Stimulated activated memory B cell treated with anti-CD40 and anti-IgM and Interleukin-4, amounts not matched to agents 10 μg/mL and 1 μg/mL and 100 μg/mL, for 72 hours (primary cell): Measurements from ENCODE around the gene FOSL1.

ENCODE experiments used
- ATAC-seq: fragments of 150-1000 bp; cut with Tn5 transposase; 2 replicates; pipeline ENCODE4 v1.10.0; 2021
- H3K27ac Mint-ChIP-seq: one replicate; pipeline ENCODE4 v1.8.0; 2022; ENCODE audit warnings: mild to moderate bottlenecking, mixed read lengths
- H3K27me3 Mint-ChIP-seq: one replicate; pipeline ENCODE4 v1.8.0; 2022; ENCODE audit warnings: mixed read lengths
- H3K36me3 Mint-ChIP-seq: one replicate; pipeline ENCODE4 v1.8.0; 2022; ENCODE audit warnings: mixed read lengths
- H3K4me1 Mint-ChIP-seq: one replicate; pipeline ENCODE4 v1.8.0; 2022; ENCODE audit warnings: mixed read lengths
- H3K4me3 Mint-ChIP-seq: one replicate; pipeline ENCODE4 v1.8.0; 2022; ENCODE audit warnings: mild to moderate bottlenecking, moderate library complexity, mixed read lengths
- H3K9me3 Mint-ChIP-seq: one replicate; pipeline ENCODE4 v1.8.0; 2022; ENCODE audit warnings: mixed read lengths

The FOSL1 gene

DNA sequence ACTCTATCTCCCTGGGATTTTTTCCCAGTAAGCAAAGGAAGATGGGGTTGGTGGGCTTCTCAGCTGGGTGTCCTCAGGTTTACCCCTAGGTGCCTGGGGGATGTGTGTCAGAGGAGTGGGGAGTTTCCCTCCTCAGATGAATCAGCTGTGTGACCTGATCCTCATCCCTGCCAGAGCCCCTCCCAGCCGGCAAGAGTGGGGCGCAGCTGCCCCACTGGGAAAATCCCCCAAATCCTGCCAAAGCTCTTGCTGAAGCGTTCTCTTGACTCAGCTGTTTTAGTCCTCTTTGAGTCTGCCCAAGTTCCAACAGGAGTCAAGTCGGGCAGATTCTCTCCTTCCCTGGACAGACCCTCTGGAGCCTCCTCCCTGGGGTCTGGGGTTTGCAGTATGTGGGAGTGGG lies 12.7 kb upstream of the FOSL1 start:
- no peak for ATAC-seq
- Mint-ChIP-seq H3K4me1 (peaks cover 53% of the 10 kb centered on the region), H3K27ac (no peak overlapping the region), H3K36me3 (no peaks in the 10 kb centered on the region), H3K4me3 (no peak overlapping the region), H3K9me3 (no peaks in the 10 kb centered on the region), H3K27me3 (peaks cover 35% of the 10 kb centered on the region)

DNA sequence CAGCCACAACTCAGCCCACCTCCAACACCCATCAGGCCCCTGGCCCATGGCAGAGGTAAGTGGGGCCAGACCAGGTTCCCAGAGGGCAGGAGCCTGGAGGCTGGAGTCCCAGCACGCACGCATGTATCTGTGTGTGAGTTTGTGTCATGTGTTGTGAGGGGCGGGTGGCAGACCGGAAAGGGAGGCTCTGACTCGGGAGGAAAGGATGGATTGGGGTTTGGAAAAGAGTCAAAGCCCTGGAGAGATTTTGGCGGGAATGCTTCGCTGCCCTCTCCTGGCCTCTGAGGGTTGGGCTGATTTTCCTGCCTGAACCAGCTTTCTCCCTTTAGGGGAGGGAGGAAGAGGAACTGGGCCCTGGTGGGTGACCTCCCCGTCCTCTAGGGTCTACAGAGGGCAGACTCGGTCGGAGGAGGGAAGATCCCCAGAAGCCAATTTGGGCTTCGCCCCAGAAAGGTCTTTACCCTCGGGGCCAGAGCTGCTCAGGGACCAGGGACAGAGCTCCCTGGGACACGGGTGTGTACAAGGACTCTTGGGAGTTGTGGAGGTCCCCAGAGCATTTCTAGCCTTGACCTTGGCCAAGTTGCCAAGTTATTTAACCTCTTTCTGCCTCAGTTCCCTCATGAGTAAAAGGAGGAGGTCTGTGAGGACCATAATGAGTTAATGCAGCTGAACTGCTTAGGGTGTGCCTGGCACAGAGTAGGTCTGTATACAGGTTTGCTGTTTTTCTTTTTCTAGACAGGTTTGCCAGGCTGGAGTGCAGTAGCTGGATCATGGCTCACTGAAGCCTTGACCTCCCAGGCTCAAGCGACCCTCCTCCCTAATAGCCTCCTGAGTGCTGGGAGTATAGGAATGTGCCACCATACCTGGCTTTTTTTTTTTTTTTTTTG lies 11.7 kb upstream of the FOSL1 start:
- peak; percentile 65 for ATAC-seq
- Mint-ChIP-seq H3K4me3 (no peak overlapping the region), H3K36me3 (no peaks in the 10 kb centered on the region), H3K27ac (no peak overlapping the region), H3K9me3 (no peaks in the 10 kb centered on the region), H3K27me3 (peaks cover 45% of the 10 kb centered on the region), H3K4me1 (peaks cover 47% of the 10 kb centered on the region)

- Mint-ChIP-seq H3K4me1 (peaks cover 17% of the 10 kb centered on the region), H3K27ac (no peak overlapping the region), H3K27me3 (peaks cover 65% of the 10 kb centered on the region), H3K4me3 (no peak overlapping the region), H3K36me3 (no peaks in the 10 kb centered on the region), H3K9me3 (no peaks in the 10 kb centered on the region)
- no peak for ATAC-seq
These were observed 7.7 kb upstream of the FOSL1 start for GRCh38 chr11:65907878-65908277.

DNA sequence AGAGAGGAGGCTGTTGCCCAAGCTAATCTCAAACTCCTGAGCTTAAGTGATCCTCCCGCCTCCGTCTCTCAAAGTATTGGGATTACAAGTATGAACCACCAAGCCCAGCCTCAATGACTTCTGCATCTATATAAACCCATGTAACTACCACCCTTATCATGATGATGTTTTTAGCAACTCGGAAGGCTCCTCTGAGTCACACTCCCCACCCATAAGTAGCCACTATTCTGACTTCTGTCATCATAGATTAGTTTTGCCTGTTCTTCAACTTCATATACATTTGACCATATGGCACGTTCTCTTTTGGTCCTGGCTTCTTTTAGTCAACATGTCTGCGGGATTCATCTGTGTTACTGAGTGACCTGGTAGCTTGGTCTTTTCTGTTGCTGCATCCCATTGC lies 6.4 kb upstream of the FOSL1 start:
- H3K4me1 Mint-ChIP-seq: peaks cover 4% of the 10 kb centered on the region
- H3K9me3 Mint-ChIP-seq: no peaks in the 10 kb centered on the region
- H3K4me3 Mint-ChIP-seq: no peak overlapping the region
- ATAC-seq: no peak
- no peaks in the 10 kb centered on the region for H3K36me3 Mint-ChIP-seq
- peaks cover 73% of the 10 kb centered on the region for H3K27me3 Mint-ChIP-seq
- H3K27ac Mint-ChIP-seq: no peak overlapping the region

DNA sequence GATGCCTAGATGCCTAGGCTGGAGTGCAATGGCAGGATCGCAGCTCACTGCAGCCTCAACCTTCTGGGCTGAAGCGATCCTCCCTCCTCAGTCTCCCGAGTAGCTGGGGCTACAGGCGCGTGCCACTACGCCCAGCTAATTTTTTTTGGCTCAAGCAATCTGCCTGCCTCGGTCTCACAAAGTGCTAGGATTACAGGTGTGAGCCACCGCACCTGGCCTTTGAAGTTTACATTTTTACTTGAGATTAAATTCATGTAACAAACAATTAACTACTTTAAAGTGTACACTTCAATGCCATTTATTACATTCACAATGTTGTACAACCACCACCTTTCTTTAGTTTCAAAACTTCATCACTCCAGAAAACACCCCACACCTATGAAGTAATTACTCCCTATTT lies 3.5 kb upstream of the FOSL1 start:
- Mint-ChIP-seq H3K27ac (no peak overlapping the region), H3K4me1 (peaks cover 4% of the 10 kb centered on the region), H3K9me3 (no peaks in the 10 kb centered on the region), H3K4me3 (no peak overlapping the region), H3K27me3 (peaks cover 48% of the 10 kb centered on the region), H3K36me3 (no peaks in the 10 kb centered on the region)
- ATAC-seq: no peak

DNA sequence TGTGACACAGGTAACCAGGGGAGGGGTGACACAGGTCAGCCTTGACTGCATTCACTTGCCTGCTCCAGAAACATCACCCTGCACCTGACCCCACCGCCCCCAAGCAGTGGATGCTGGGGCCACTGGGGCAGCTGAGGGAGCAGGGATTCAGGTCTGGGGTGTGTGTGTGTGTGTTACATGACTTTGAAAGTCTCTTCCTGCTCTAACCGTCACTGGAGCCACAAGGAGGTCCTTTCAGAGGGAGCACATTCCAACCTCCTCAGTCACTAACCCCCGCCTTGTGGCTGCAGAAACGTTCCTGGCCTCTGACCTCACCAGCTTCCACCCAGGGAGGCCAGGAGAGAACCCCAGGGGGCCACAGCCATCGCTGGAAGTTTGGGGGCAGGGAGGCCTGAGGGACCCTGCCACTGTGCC lies 2.9 kb upstream of the FOSL1 start:
- Mint-ChIP-seq H3K4me1 (peaks cover 4% of the 10 kb centered on the region), H3K4me3 (no peak overlapping the region), H3K36me3 (no peaks in the 10 kb centered on the region), H3K27me3 (peaks cover 47% of the 10 kb centered on the region), H3K9me3 (no peaks in the 10 kb centered on the region), H3K27ac (no peak overlapping the region)
- no peak for ATAC-seq

GRCh38 chr11:65900899-65901180 lies 652 bp upstream of the FOSL1 start:
- no peak for ATAC-seq
- Mint-ChIP-seq H3K4me3 (peak overlapping the region; percentile 46), H3K27ac (no peak overlapping the region), H3K9me3 (no peaks in the 10 kb centered on the region), H3K4me1 (peaks cover 14% of the 10 kb centered on the region), H3K36me3 (no peaks in the 10 kb centered on the region), H3K27me3 (peaks cover 30% of the 10 kb centered on the region)

GRCh38 chr11:65899356-65900124 lies 648 bp downstream of the FOSL1 start:
- H3K9me3 Mint-ChIP-seq: no peaks in the 10 kb centered on the region
- H3K27me3 Mint-ChIP-seq: peaks cover 30% of the 10 kb centered on the region
- H3K4me1 Mint-ChIP-seq: peaks cover 23% of the 10 kb centered on the region
- H3K4me3 Mint-ChIP-seq: peak overlapping the region; percentile 71
- peak overlapping the region; percentile 60 for H3K27ac Mint-ChIP-seq
- ATAC-seq: no peak
- H3K36me3 Mint-ChIP-seq: no peaks in the 10 kb centered on the region

DNA sequence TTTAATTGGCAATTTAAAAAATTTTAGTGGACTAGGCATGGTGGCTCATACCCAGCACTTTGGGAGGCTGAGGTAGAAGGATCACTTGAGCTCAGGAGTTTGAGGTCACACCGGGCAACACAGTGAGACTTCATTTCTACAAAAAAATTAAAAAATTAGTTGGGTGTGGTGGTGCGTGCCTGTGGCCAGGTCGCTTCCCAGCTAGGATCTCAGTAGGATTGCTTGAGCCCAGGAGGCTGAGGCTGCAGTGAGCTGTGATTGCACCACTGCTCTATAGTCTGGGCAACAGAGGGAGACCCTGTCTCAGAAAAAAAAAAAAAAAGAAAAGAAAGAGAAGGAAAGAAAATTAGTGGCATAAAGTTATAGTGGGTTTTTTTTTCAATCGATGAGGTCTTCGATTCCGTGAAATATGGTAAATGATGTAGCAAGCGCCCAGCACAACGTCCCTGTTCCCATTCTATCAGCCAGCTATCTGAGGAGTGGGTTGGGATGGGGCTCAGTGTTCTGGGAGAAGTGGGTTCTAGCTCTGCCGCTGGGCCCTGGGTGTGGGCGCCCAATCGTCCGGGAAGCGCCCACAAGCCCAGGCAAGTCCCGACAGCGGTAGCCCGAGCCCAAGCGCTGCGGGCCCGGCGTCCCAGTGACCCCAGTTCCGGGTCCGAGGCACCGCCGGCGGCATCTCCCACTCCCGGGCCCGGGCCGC lies 1.4 kb downstream of the FOSL1 start:
- Mint-ChIP-seq H3K36me3 (no peaks in the 10 kb centered on the region), H3K4me1 (peaks cover 30% of the 10 kb centered on the region), H3K27me3 (peaks cover 24% of the 10 kb centered on the region), H3K4me3 (peak overlapping the region; percentile 79), H3K9me3 (no peaks in the 10 kb centered on the region), H3K27ac (peak overlapping the region; percentile 60)
- ATAC-seq: no peak

- Mint-ChIP-seq H3K27ac (no peak overlapping the region), H3K27me3 (peaks cover 6% of the 10 kb centered on the region), H3K4me1 (peaks cover 47% of the 10 kb centered on the region), H3K36me3 (no peaks in the 10 kb centered on the region), H3K9me3 (no peaks in the 10 kb centered on the region), H3K4me3 (no peak overlapping the region)
- no peak for ATAC-seq
These were observed 3.1 kb downstream of the FOSL1 start for GRCh38 chr11:65897020-65897471.

GRCh38 chr11:65896034-65896999 lies 3.9 kb downstream of the FOSL1 start:
- no peaks in the 10 kb centered on the region for H3K36me3 Mint-ChIP-seq

DNA sequence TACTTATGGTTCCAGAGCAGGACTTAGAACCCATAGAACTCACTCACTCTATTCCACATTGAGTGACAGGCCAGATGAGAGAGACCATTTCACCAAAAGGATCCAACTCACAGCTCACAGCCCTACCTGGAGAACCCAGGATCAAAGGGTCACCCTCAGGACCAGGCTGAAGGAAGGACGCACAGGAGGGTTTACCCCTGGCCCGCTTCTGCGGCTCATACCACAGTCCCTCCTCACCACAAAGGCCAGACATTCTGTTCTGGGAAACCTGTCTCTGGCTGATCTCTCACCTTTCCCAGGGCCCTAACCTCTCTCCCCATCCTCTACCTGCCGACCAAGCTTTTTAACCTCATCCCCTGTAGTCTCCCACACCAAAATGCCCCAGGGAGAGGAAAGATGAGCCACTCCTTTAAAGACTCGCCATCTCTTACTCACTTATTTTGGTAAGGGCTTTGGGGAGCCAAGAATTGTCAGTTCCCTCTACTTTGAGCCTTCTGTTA lies 4.7 kb downstream of the FOSL1 start:
- no peaks in the 10 kb centered on the region for H3K36me3 Mint-ChIP-seq
- H3K27me3 Mint-ChIP-seq: no peaks in the 10 kb centered on the region
- H3K4me1 Mint-ChIP-seq: peaks cover 52% of the 10 kb centered on the region
- peak overlapping the region; percentile 92 for H3K27ac Mint-ChIP-seq
- no peak overlapping the region for H3K4me3 Mint-ChIP-seq
- H3K9me3 Mint-ChIP-seq: no peaks in the 10 kb centered on the region
- ATAC-seq: no peak

More at GRCh38 chr11:65896034-65896999, 3.9 kb downstream of the FOSL1 start:
- Mint-ChIP-seq H3K4me3 (no peak overlapping the region), H3K27me3 (no peaks in the 10 kb centered on the region), H3K4me1 (peaks cover 54% of the 10 kb centered on the region), H3K9me3 (no peaks in the 10 kb centered on the region), H3K27ac (peak overlapping the region; percentile 92)
- no peak for ATAC-seq

GRCh38 chr11:65894034-65894591 lies 6.1 kb downstream of the FOSL1 start:
- no peaks in the 10 kb centered on the region for H3K27me3 Mint-ChIP-seq
- ATAC-seq: no peak
- H3K4me1 Mint-ChIP-seq: peaks cover 64% of the 10 kb centered on the region
- H3K4me3 Mint-ChIP-seq: peak overlapping the region; percentile 83
- H3K36me3 Mint-ChIP-seq: no peaks in the 10 kb centered on the region
- H3K9me3 Mint-ChIP-seq: no peaks in the 10 kb centered on the region
- H3K27ac Mint-ChIP-seq: peak overlapping the region; percentile 92

GRCh38 chr11:65892661-65893317 lies 7.4 kb downstream of the FOSL1 start:
- no peaks in the 10 kb centered on the region for H3K36me3 Mint-ChIP-seq
- no peaks in the 10 kb centered on the region for H3K9me3 Mint-ChIP-seq
- peak overlapping the region; percentile 92 for H3K27ac Mint-ChIP-seq
- ATAC-seq: no peak
- H3K4me3 Mint-ChIP-seq: peak overlapping the region; percentile 83
- H3K27me3 Mint-ChIP-seq: no peaks in the 10 kb centered on the region
- H3K4me1 Mint-ChIP-seq: peaks cover 77% of the 10 kb centered on the region
